RKO (cell line): ENCODE measurements around the gene HIVEP2.

Experiments used
- DNase-seq: peaks from one replicate; pipeline ENCODE4 v3.0.0-alpha.2; 2016; ENCODE audit warnings: low spot score

The HIVEP2 gene

DNA sequence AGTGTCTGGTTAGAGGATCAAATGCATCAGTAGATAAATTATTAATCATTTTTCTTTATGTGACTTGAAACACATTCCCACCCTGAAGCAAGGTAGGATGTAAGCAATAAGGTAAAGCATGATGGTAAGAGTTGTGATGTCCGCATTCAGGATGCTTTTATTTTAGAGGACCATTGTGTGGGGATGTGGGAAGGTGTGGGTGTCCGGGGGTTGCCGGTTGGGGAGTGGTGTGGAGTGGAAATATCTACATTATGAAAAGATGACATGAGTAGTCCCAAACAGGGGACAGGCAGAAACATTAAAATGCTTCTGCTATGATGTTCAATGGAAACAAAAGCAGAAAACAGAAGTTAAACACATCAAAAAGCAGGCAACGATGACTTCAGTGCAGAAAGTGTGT lies 215.4 kb downstream of the HIVEP2 start:
- DNase-seq, result no peak

DNA sequence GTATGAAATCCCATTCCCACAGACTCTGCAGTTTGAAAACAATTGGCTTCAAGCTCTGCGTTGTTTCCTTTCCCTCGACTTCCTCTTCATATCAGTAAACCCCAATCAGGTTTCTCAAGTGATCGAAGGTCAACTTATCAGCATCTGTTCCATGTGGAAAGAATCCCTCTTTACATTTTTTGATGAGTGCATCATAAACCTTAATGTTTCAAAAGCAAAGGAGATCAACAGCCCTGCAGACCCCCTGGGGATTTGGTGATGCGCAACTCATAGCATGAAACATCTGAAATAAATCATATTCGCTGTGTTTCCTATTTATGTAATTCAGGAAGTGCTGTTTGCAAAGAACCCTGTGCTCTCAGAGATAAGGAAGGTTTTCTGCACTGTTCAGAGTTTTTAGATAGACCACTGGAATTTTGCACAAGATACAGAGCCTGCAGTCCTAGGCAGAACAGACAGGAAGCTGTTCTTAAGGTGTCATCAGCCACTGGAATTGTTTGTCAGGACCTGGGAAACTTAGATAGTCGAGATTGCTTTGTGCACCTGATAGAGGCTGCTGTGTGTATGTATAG lies 216.0 kb downstream of the HIVEP2 start:
- no peak for DNase-seq

DNA sequence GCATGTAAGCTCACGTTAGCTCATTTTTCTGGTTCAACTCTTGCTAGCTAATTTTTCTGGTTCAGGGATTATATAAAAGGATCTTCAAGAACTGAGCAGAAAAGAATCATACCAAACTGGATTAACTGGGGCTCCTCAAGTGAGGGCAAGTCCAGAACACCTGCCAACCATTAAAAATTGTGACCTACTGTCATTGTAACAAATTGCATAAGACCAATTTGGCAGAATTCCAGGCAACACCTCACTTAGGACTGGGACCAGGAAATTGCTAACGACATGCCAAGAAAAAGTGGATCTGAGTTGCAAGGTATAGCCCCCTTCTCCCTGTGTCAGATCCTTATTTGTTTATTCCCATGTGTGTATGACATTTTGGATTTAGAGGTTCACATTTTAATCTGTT lies 216.6 kb downstream of the HIVEP2 start:
- DNase-seq, result no peak

DNA sequence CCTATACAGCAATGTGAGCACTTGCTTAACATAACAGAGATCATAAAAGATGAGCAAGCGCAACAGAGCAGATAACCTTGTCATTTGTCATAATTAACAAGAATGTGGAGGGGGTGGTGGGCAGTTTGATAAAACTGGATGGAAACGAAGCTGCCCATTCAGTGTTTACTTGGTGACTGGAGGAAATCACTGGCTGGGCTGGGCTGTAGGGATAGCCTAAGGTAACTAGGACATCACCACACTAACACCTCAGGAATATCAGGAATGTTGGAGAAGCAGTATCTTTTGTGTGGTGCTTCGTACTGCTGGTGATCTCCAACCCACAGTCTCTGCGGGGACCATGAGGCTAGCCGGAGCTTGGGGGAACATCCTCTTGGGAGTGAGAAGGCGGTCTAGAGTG lies 218.4 kb downstream of the HIVEP2 start:
- no peak for DNase-seq

DNA sequence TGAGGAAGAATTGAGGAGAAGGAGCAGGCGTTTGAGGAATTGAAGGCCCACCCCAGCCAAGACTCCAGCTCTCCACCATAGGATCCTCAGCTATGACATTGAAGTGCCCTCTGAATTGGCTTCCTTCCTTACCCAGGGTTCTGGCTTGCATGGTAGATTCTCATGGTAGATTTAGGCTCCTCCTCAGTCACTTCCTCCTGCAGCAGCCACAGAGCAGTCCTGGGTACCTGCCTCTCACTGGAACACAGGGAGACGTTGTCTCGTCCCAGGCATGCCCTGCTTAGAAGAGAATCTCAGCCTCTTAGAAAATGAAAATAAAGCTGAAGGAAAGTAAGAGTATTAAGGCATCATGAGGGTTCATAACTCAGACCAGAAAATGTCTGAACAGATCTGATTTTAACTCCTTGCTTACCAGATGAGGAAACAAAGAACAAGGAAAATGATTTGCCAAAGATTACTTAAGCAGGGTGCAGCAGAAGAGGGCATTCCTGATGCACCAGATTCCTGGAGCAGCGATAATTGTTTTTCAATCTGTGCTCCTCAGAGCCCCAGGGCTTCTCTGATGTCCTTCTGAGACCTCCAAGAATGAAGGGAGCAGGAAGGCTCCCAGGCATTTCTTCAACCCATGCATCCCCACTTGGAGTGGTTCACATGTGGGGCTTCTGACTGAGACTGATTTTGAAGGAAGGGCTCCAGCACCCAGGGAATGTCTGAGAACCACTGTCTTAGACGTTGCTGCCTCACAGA lies 219.8 kb downstream of the HIVEP2 start:
- no peak for DNase-seq

DNA sequence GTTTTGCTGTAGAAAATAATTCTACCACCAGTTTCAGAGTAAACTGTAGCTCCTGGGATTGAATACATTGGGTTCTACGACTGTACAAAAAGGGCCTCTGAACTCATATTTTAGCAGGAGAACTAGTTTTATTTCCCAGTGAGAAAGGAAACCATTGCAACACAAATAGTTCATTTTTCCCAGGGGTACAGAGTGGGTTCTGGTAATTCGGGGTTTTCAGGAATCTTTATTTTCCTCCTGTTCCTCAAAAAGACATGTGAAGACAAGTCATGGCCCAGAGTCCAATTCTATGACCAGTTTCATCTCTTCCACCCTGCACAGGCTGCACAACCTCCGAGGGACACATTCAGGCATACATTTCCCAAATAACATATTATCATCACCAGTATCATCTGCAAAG lies 222.1 kb downstream of the HIVEP2 start:
- no peak for DNase-seq

DNA sequence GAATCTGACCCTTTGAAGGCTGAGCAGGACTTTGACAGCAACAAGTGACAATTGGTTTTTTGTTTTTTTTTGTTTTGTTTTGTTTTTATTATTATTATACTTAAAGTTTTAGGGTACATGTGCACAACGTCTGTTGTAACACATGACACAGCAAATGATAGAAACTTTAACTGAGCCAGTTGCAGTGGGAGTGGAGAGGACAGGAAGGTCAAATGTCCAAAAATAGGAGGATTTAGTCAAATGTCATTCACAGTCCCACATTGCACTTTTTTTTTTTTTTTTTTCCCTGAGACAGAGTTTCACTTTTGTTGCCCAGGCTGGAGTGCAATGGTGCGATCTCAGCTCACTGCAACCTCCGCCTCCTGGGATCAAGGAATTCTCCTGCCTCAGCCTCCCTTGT lies 223.0 kb downstream of the HIVEP2 start:
- no peak for DNase-seq

DNA sequence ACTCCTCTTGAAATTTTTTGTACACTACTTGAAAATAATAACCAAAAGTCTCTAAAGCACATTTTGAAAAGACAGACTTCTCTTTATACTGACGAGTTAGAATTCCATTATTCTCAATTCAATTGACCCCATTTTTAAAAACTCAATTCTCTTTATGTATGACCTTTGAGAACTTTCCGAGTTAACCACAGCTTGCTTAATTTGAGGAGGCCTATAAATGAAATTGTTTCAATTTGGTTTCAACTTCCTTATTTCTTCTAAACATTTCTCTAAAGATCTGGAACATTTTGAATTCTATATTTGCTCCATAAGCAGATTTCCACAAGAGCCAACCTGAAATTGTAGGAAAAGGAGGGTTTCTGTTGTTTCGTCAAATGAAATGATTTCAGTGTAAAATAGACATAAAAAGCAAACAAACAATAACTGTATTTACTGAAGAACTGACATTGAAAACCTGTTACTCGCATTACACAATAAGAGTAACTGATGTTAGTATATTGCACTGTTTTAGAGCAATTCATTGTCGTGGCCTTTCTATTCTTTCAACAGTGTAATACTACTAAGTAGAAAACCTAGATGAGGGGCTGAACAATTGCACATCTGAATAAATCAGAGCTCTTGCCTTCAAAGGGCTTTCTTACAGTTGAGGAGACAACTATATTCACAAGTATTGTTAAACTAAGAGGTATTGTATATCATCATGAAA lies 223.6 kb downstream of the HIVEP2 start:
- no peak for DNase-seq

DNA sequence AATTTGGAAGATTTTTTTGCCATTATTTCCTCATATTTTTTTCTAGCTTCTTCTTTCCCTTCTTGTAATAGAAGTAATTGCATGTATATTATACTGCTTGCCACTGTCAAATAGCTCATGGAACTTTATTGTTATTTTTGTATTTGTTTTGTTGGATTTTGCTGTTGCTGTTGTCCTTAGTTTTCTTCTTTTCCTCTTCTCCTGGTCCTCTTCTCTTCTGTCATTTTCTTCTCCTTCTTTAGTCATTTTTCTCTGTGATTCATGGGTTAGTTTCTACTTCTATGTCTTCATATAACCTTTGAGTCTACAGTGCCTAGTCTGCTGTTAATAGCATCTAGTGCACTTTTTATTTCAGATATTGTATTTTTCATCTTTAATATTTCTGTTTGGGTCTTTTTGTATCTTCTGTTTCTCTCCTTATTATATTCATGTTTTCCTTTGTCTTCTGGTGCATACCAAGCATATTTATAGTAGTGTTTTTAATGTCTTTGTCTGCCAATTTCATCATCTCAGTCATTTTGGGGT lies 226.2 kb downstream of the HIVEP2 start:
- no peak for DNase-seq

DNA sequence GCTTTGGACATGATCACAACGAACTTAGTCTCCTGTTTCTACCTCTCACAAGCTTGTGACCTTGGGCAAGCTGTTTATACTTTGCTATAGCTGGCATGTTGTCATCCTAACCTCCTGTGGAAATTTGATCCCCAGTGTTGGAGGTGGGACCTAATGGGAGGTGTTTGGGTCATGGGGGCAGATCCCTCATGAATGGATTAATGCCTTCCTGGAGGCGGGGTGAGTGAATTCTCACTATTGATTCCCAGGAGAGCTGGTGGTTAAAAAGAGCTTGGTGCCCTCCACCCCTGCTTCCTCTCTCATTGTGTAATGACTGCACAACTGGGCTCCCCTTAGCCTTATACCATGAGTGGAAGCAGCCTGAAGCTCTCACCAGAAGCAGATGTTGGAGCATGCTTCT lies 228.9 kb downstream of the HIVEP2 start:
- no peak for DNase-seq

DNA sequence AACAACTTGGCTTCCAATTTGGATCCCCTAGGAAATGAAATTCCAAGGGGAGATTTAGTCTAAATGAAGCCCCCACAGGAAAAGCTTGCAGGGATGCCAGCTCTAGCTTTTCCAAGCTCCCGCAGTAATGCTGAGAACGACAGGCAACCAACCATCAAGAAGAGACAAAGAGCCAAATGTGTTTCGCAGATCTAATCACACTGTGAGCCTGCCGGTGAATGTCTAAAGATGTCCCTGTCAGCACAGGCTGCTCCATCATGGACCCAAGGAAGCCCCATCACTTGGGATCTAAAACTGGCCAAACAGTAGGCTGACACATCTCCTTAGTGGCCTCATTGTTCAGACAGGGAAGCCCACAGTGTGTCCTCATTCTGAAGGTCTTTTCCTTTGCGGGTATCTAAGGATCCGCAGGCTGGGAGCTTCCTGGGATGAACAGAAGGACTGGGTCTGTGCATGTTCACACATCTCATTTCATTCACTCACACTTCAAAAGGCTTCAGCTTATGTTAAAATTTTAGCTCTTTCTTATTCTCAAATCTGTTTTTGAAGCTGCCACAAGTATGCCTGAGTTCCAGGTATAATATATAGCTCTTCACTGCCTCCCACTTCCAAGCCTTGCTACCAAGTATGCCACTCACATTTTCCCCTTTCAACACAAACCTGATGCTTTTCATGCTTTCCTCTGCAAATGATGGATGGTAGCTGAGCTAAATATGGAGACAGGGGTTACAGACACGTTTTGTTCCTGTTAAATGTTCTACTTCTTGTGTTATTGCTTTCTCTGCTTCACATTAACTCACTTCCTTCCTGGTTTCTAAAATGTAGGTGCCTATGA lies 229.8 kb downstream of the HIVEP2 start:
- no peak for DNase-seq

DNA sequence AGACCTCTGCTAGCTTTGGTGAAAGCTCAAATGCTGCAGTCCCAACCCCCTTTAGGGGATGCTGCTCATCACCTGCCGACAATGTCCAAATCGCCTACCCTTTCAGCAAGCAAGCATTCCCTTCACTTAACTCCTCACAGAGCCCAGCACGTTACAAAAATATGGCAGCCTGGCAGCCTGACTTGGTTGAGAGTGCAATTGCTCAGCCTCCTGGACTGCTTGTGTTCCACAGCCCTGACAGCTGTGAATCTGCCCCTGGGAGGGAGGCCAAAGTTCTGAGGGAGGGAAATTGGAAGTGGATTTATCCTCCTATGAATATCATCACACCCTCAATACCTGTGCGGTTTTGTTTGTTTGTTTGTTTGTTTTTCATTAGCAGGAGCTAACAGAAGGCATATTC lies 231.0 kb downstream of the HIVEP2 start:
- no peak for DNase-seq

DNA sequence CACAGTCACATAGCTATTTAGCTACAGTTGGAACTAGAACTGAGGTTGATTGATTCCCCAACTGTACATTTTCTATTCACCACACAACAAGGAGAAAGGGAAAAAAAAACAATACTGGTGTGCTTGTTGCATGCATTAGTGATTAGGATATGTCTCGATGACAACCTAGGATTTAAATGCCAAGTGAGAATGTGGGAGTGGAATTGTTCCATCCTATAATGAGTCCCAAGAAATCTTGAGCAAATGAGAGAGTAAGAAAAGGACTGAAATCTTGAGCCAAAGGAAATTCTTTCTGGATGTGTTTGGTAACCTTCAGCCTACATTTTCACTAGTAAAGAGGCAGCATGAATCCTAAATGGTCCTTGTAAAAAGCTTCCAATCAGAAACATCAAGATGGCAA lies 232.7 kb downstream of the HIVEP2 start:
- no peak for DNase-seq

DNA sequence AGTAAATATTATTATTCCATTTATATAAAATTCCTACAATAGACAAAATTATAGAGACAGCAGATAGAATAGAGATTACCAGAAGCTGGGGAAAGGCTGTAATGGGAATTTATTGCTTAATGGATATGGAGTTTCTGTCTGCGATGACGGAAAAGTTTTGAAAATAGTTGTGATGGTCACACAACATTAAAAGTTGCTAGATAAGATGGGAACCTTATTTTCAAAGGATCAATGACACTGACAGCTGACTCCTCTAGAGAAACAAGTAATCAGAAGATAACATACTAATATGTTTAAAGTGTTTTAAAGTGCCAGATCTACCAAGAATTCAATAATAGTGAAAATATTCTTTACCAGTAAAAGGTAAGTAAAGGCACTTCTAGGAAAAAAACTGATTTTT lies 236.3 kb downstream of the HIVEP2 start:
- no peak for DNase-seq

DNA sequence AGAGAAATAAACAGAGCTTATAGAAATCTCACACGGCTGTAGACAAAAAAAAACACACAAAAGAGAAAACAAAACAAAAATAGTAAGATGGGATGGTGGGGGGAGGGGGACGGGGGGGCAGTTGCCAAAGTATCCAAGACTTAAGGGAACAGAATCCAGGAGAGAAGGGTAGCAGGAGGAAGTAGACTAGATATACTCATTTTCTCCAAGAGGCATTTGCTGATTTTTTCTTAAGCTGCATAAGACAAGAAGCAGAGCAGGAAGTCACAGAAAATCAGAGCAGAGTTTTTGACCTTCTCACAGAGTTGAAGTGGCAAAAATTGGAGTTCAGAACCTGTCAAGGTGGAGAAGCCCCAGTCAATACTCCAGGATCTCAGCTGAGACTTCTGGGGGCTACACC lies 237.7 kb downstream of the HIVEP2 start:
- DNase-seq, result no peak

DNA sequence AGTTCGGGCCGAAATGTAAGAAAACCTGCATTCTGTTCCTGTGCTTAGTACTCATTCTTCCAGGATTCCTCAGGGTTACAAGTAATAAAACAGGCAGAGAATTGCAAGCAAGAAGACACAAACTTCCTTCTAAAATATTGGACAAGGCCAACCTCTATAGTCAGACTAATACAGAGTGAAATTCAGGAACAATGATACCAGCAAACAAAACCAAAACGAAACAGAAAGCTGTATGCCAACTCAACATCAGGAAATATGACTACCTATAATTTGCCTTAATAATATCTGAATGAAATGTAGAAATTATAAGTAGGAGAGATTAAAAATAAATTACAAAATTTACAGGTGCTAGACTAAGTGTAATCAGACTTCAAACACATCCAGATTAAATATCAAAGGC lies 238.8 kb downstream of the HIVEP2 start:
- DNase-seq, result no peak

DNA sequence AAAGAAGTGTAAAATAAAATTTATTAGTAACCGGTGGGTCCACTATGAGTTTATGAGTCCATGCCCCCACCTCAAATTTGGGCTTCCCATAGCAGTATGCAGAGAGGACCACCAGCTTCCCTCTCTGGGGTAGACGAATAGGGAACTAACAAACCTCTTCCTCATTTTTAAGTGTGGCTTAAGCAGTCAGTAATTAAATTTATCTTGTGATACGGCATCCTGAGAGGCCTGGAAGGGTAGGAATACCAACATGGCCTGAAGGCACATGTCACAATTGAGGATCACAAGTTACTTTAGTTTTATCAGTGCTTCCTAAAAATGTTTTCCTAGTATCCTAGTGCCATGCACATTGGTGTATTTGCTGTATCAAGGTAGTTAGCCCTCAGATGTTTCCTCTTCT lies 239.9 kb downstream of the HIVEP2 start:
- DNase-seq, result no peak

DNA sequence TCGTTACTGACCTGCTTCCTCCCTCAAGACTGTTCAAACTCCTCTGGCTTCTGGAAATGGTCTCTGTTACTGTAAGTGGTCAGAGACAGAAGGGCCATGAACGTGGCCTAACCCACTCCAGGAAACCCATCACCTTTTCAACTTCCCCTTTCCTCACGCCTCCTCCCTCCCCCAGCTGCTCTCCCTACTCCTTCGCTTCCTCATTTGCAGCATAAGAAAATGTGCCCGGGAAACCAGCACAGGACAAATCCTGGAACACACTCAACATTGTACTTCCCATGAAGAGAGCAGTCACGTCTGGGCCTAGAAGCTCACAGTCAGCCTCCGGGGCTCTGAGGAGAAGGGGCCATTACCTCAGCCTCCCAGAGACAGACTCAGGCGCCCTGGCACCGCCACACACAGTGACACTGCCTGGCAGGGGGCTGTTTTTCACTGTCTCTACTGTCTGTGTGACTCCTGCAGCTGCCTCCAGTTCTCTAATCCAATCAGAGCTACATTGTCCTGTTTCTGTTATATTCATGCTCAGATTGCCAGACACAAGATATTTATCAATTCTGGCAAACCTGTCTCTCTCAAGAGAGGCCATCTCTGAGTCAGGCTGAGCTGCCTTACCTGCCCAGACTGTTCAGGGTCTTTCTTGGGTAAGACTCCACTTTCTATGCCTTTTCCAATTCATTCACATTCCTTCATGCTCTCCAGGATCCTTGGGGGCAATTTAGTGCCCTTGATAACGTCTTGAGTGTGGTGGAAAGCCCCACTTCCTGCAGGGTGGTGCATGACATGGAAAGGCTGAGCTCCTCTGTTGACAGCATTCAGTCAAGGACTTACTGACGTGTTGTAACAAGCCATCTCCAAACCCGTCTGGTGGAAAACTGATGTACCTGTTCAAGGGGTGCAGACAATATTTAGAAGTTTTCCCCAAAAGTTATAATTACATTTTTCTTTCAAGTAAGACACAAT lies 242.2 kb downstream of the HIVEP2 start:
- no peak for DNase-seq
